Panc1 (cell line): ENCODE results near the gene SLAIN1. TPM values are rescaled to one million over a fixed set of nuclear protein-coding genes. Genes with fewer than 3 reads are reported as not detected.

ENCODE experiments used
- ATAC-seq: fragments of 200-7000 bp; cut with Tn5 transposase; 2 replicates; pipeline ENCODE4 v1.9.1; 2020; ENCODE audit warnings: mild to moderate bottlenecking, moderate library complexity
- Bru-seq: library from RNA; stranded (reverse); fragments of 400-500 nt; gene quantifications from one replicate; lab custom pipeline; 2021; lab: Mats Ljungman, UMichigan
- BruChase-seq, 2 experiments: library from RNA; stranded (reverse); fragments of 400-500 nt; gene quantifications; one replicate each; lab custom pipeline; 2021; lab: Mats Ljungman, UMichigan
- BruUV-seq: library from RNA; stranded (reverse); fragments of 400-500 nt; replicated peaks from 2 replicates; lab custom pipeline; 2021; lab: Mats Ljungman, UMichigan
- CTCF ChIA-PET: fragments of 300-600 bp; sonication (Branson Sonifier 250); formaldehyde crosslinking; loops from one replicate; lab custom pipeline; 2022; ENCODE audit warnings: antibody characterized with exemption; lab: Charles Lee
- POLR2A ChIA-PET: fragments of 300-600 bp; sonication (Branson Sonifier 250); formaldehyde crosslinking; loops from one replicate; lab custom pipeline; 2022; ENCODE audit warnings: antibody characterized with exemption; lab: Charles Lee
- DNase-seq: peaks from one replicate; pipeline ENCODE4 v3.0.0-alpha.2; 2010; ENCODE audit warnings: low read depth, low spot score
- H3K27ac ChIP-seq: 2 replicates; pipeline ENCODE4 v1.5.1; 2011; ENCODE audit warnings: mild to moderate bottlenecking, low read length, inconsistent platforms
- H3K27me3 ChIP-seq: fragments of 200-500 bp; sonication (Bioruptor generic); 2 replicates; pipeline ENCODE4 v1.6.0; 2014; ENCODE audit warnings: low read length, inconsistent platforms; ENCODE audit not compliant: control insufficient read depth, insufficient read depth
- H3K36me3 ChIP-seq: fragments of 200-500 bp; sonication (Bioruptor generic); 2 replicates; pipeline ENCODE4 v1.5.1; 2014; ENCODE audit warnings: inconsistent platforms, mild to moderate bottlenecking, low read length, moderate library complexity; ENCODE audit not compliant: control insufficient read depth, insufficient read depth
- H3K4me1 ChIP-seq: 2 replicates; pipeline ENCODE4 v1.5.1; 2011; ENCODE audit warnings: inconsistent platforms, mild to moderate bottlenecking, low read length, moderate library complexity; ENCODE audit not compliant: control insufficient read depth, insufficient read depth
- H3K4me3 ChIP-seq, 2 experiments: 2 replicates each; pipeline ENCODE4 v1.5.1; 2011 to 2012; ENCODE audit warnings: low read depth in 2 of 2, low read length in 2 of 2, mild to moderate bottlenecking in 2 of 2, inconsistent platforms in 1 of 2, moderate library complexity in 1 of 2
- H3K9me3 ChIP-seq: fragments of 200-500 bp; sonication (Bioruptor generic); 2 replicates; pipeline ENCODE4 v1.5.1; 2014; ENCODE audit warnings: low read depth, mild to moderate bottlenecking, inconsistent platforms, low read length, moderate library complexity; ENCODE audit not compliant: control insufficient read depth, insufficient read depth
- CTCF ChIP-seq: fragments of 450-650 bp; IDR thresholded peaks from 2 replicates; pipeline ENCODE4 v1.5.1; 2017; ENCODE audit warnings: mild to moderate bottlenecking
- POLR2AphosphoS5 ChIP-seq: IDR thresholded peaks from 2 replicates; pipeline ENCODE4 v1.6.1; 2012; ENCODE audit warnings: mild to moderate bottlenecking, low read depth, low read length, moderate library complexity
- REST ChIP-seq, 2 experiments: IDR thresholded peaks; 2 replicates each; pipeline ENCODE4 v1.6.1; 2011 to 2012; ENCODE audit warnings: low read depth in 2 of 2, control low read depth in 1 of 2, low read length in 1 of 2, mild to moderate bottlenecking in 1 of 2, moderate library complexity in 1 of 2; ENCODE audit not compliant: insufficient read depth in 1 of 2
- SIN3A ChIP-seq: IDR thresholded peaks from 2 replicates; pipeline ENCODE4 v1.6.1; 2012; ENCODE audit warnings: low read depth, mild to moderate bottlenecking, low read length, moderate library complexity, borderline replicate concordance; ENCODE audit not compliant: insufficient read depth
- TCF7L2 ChIP-seq: IDR thresholded peaks from 2 replicates; pipeline ENCODE4 v1.6.1; 2011; ENCODE audit warnings: mild to moderate bottlenecking, low read depth, low read length, inconsistent platforms
- in situ Hi-C: cut with HindIII; loops from 2 replicates; pipeline ENCODE4 v1.10.0; 2016; ENCODE audit warnings: low sequenced_read_pairs, low pct_unique_long_range_greater_than_20kb
- intact Hi-C: fragments of 100-400 bp; cut with micrococcal nuclease; formaldehyde crosslinking; loops from one replicate; pipeline ENCODE4 v1.10.0; 2022; ENCODE audit not compliant: unreplicated experiment
- long read RNA-seq: library from polyadenylated mRNA; unstranded; transcript quantifications from one replicate; pipeline ENCODE4 v2.0.0, GENCODE V29; 2021; ENCODE audit not compliant: unreplicated experiment
- polyA plus RNA-seq: library from polyadenylated mRNA; unstranded; fragments of >200 nt; gene quantifications from one replicate; pipeline ENCODE4 v1.2.1, GENCODE V29; 2012; ENCODE audit warnings: missing spikeins; ENCODE audit not compliant: insufficient read length
- total RNA-seq: library from RNA; stranded (reverse); gene quantifications from one replicate; pipeline ENCODE4 v1.2.1, GENCODE V29; 2021; ENCODE audit not compliant: unreplicated experiment

The SLAIN1 gene
- total RNA-seq (0.49 TPM), Bru-seq, nascent RNA (percentile 22 among the genes with signal in this experiment), BruChase-seq, experiment 1, labeled RNA remaining after a 2-hour chase (percentile 19 among the genes with signal in this experiment), BruChase-seq, experiment 2, labeled RNA remaining after a 6-hour chase (percentile 15 among the genes with signal in this experiment)
- 0.21 TPM for polyA plus RNA-seq
- long read RNA-seq, partial matches to known transcripts: 0 of 1 reads
- long read RNA-seq, other reads (novel, unspliced or antisense): 1 of 1 reads

- TF ChIP-seq CTCF: no peak
- TF ChIP-seq POLR2AphosphoS5: no peak
- no peak for TF ChIP-seq REST (IDR thresholded peaks at IDR 0.05; ENCODE audit: insufficient read depth in 1 of 2, low read depth in 2 of 2, low read length in 1 of 2)
- no peak for TF ChIP-seq TCF7L2
- TF ChIP-seq SIN3A: no peak
- Histone ChIP-seq H3K9me3 (no peaks in the 10 kb centered on the region), H3K4me3 (peak within 1 kb of the TSS; percentile 48 to 52), H3K27ac (no peak within 1 kb of the TSS), H3K4me1 (no peaks in the 10 kb centered on the region), H3K27me3 (peaks cover 8% of the 10 kb centered on the region; the same call in 1 of the 2 replicates), H3K36me3 (no peaks in the 10 kb centered on the region)
- ChIA-PET POLR2A (no interaction called here), CTCF (no interaction called here)
- ATAC-seq (peak; percentile 92), DNase-seq (no peak)
- BruUV-seq: no TSS peak
- intact Hi-C loops: no loop called here
- in situ Hi-C loops: no loop called here
Measured at GRCh38 chr13:77697217-77698103, at the start of gene SLAIN1. TSS of gene SLAIN1 (plus strand) at chr13:77697687. CDS start at chr13:77697914, 227 bp downstream.

- CTCF ChIA-PET: no interaction called here
- ATAC-seq (no peak), DNase-seq (no peak)
- intact Hi-C loops: no loop called here
- H3K4me1 ChIP-seq: no peaks in the 10 kb centered on the region
- TF ChIP-seq SIN3A (no peak), TCF7L2 (no peak), CTCF (no peak), POLR2AphosphoS5 (no peak), REST (IDR thresholded peaks at IDR 0.05; ENCODE audit: insufficient read depth in 1 of 2, low read depth in 2 of 2, low read length in 1 of 2) (no peak)
- POLR2A ChIA-PET: no interaction called here
- H3K4me3 ChIP-seq: no peak overlapping the region
- no TSS peak for BruUV-seq
- H3K9me3 ChIP-seq: no peaks in the 10 kb centered on the region
- no peaks in the 10 kb centered on the region for H3K36me3 ChIP-seq
- in situ Hi-C loops: no loop called here
- H3K27me3 ChIP-seq: no peaks in the 10 kb centered on the region
- no peak overlapping the region for H3K27ac ChIP-seq
Measured at GRCh38 chr13:77650409-77650808, 47.1 kb upstream of the SLAIN1 start.
